Tibial nerve (tissue), 4 donors: ENCODE measurements around the gene TBC1D7.

ENCODE experiments used
- EP300 ChIP-seq, 2 donors: sonication (generic); formaldehyde crosslinking; IDR thresholded peaks; one replicate each; pipeline ENCODE4 v1.6.1; 2017; ENCODE audit warnings: antibody characterized with exemption in 2 of 2, mild to moderate bottlenecking in 1 of 2
- POLR2A ChIP-seq, 2 donors: fragments of 450-650 bp; IDR thresholded peaks; one replicate each; pipeline ENCODE4 v1.6.1; 2017; ENCODE audit warnings: antibody characterized with exemption in 2 of 2, mild to moderate bottlenecking in 2 of 2, moderate library complexity in 2 of 2
- TF ChIP-seq, protein P1 (sequence below), 5 experiments: fragments of 200-600 bp in 3 of 5; fragments of 450-650 bp in 2 of 5; sonication (generic) in 3 of 5; IDR thresholded peaks; one replicate each; pipeline ENCODE4 v1.5.1; 2016 to 2019; ENCODE audit warnings: antibody characterized with exemption in 5 of 5, mild to moderate bottlenecking in 3 of 5, moderate library complexity in 2 of 5

DNA sequence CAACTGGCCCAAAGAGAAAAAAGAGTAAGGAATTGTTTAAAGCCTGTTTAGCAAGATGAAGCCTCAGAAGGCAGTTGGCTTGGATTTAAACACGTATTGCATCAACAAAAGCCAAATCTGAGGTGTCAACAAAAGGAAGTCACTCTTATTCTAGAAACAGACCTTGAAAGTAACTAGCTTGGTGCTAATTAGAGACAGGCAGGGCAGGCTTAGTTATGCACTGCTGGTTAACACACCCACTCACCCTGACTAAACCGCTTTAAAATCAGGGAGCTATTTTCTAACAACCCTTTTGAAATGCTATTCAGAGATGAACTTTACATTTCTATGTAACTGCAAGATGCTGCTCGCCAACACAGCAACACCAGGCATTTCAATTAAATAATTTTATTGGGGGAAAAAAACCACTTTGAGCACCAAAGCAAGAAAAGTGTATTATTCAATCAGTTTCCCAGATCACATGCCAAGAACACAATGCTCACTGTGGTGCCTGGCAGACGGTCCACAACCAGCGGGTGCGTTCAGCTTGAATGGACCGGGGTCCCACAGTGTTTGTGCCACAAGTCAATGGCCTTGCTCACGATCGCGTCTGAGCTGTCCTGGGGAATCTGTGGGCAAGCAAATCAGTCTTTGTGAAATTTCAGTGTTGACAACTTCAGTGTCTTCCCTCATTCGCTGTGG is 23.6 kb downstream of the TBC1D7 start:
- TF ChIP-seq, protein P1, sequence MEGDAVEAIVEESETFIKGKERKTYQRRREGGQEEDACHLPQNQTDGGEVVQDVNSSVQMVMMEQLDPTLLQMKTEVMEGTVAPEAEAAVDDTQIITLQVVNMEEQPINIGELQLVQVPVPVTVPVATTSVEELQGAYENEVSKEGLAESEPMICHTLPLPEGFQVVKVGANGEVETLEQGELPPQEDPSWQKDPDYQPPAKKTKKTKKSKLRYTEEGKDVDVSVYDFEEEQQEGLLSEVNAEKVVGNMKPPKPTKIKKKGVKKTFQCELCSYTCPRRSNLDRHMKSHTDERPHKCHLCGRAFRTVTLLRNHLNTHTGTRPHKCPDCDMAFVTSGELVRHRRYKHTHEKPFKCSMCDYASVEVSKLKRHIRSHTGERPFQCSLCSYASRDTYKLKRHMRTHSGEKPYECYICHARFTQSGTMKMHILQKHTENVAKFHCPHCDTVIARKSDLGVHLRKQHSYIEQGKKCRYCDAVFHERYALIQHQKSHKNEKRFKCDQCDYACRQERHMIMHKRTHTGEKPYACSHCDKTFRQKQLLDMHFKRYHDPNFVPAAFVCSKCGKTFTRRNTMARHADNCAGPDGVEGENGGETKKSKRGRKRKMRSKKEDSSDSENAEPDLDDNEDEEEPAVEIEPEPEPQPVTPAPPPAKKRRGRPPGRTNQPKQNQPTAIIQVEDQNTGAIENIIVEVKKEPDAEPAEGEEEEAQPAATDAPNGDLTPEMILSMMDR (IDR thresholded peaks at IDR 0.05): no peak
- TF ChIP-seq POLR2A (IDR thresholded peaks at IDR 0.05) (no peak), EP300 (IDR thresholded peaks at IDR 0.05) (no peak)
